HG03460 (cell line): ENCODE results near the gene NCKAP5L.
"Not testable (repeated sequence)": the region's sequence is repeated elsewhere in the genome, so short reads cannot be mapped to it uniquely, and the experiment has no call there.

Experiments
- ATAC-seq: cut with Tn5 transposase; IDR thresholded peaks from one replicate; pipeline ENCODE4 v1.9.1; 2021; ENCODE audit not compliant: unreplicated experiment

The NCKAP5L gene

GRCh38 chr12:49784756-49785409, 43.3 kb downstream of the NCKAP5L start:
- no peak for ATAC-seq

- no peak for ATAC-seq
These were observed 44.1 kb downstream of the NCKAP5L start for GRCh38 chr12:49783917-49784676.

GRCh38 chr12:49780914-49781313, 47.3 kb downstream of the NCKAP5L start:
- ATAC-seq: not testable (repeated sequence)

- ATAC-seq: no peak
These were observed 48.6 kb downstream of the NCKAP5L start for GRCh38 chr12:49779581-49779980.

- ATAC-seq: no peak
These were observed 50.1 kb downstream of the NCKAP5L start for GRCh38 chr12:49777800-49778748.

- no peak for ATAC-seq
These were observed 50.9 kb downstream of the NCKAP5L start for GRCh38 chr12:49777341-49777740.

GRCh38 chr12:49776858-49777257, 51.4 kb downstream of the NCKAP5L start:
- ATAC-seq: no peak

- ATAC-seq: no peak
These were observed 51.8 kb downstream of the NCKAP5L start for GRCh38 chr12:49776413-49776812.

GRCh38 chr12:49773102-49773501, 55.1 kb downstream of the NCKAP5L start:
- not testable (repeated sequence) for ATAC-seq

GRCh38 chr12:49767333-49767732, 60.9 kb downstream of the NCKAP5L start:
- no peak for ATAC-seq

- no peak for ATAC-seq
These were observed 62.1 kb downstream of the NCKAP5L start for GRCh38 chr12:49766115-49766455.

GRCh38 chr12:49764126-49764525, 64.1 kb downstream of the NCKAP5L start:
- ATAC-seq: no peak

GRCh38 chr12:49763006-49763591, 65.1 kb downstream of the NCKAP5L start:
- no peak for ATAC-seq

- no peak for ATAC-seq
These were observed 65.8 kb downstream of the NCKAP5L start for GRCh38 chr12:49762468-49762847.

- ATAC-seq: no peak
These were observed 66.3 kb downstream of the NCKAP5L start for GRCh38 chr12:49761677-49762467.

- no peak for ATAC-seq
These were observed 77.2 kb downstream of the NCKAP5L start for GRCh38 chr12:49750996-49751393.

GRCh38 chr12:49750027-49750995, 77.9 kb downstream of the NCKAP5L start:
- no peak for ATAC-seq

GRCh38 chr12:49748800-49749199, 79.4 kb downstream of the NCKAP5L start:
- ATAC-seq: no peak

- ATAC-seq: no peak
These were observed 79.9 kb downstream of the NCKAP5L start for GRCh38 chr12:49748306-49748705.
